Measurements from ENCODE around the gene HSP90AB1.

HSP90AB1 gene

DNA sequence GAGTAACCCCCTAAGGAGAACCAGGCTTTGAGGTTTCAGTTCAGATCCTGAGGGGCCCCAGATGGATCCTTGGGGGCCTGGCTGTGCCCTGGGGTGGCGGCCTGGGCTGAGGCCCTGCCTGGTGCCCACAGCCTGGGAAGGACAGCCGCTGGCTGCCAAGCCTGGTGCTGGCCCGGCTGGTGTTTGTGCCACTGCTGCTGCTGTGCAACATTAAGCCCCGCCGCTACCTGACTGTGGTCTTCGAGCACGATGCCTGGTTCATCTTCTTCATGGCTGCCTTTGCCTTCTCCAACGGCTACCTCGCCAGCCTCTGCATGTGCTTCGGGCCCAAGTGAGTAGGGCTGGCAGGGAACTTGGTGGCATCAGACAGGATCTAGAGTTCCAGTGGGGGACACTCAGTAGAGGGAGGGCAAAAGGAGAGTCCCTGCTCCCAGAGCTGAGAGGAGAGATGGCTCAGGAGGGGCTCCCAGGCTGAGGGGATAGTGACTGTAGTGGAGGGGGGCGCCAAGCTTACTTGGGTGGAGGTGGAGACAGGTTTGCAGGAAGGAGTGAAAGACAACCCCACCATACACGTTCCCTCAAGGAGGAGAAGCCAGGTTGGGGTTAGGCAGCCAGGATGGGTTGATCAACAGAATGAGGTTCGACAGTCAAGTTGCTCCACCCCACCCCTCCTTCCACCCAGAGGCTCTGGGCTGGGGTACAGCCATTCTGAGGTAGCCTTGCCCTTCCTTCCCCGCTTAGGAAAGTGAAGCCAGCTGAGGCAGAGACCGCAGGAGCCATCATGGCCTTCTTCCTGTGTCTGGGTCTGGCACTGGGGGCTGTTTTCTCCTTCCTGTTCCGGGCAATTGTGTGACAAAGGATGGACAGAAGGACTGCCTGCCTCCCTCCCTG lies 14.0 kb upstream of the HSP90AB1 start:
- DNase-seq (ENCODE audit: insufficient read length) (no peak), FAIRE-seq (no peak)
- TF ChIP-seq TAF1 (IDR thresholded peaks at IDR 0.05; ENCODE audit: borderline replicate concordance, low read depth, low read length) (no peak), POLR2AphosphoS5 (IDR thresholded peaks at IDR 0.05; ENCODE audit: low read depth, low read length) (no peak), POLR2A (IDR thresholded peaks at IDR 0.05; ENCODE audit: low read depth, low read length) (no peak)

DNA sequence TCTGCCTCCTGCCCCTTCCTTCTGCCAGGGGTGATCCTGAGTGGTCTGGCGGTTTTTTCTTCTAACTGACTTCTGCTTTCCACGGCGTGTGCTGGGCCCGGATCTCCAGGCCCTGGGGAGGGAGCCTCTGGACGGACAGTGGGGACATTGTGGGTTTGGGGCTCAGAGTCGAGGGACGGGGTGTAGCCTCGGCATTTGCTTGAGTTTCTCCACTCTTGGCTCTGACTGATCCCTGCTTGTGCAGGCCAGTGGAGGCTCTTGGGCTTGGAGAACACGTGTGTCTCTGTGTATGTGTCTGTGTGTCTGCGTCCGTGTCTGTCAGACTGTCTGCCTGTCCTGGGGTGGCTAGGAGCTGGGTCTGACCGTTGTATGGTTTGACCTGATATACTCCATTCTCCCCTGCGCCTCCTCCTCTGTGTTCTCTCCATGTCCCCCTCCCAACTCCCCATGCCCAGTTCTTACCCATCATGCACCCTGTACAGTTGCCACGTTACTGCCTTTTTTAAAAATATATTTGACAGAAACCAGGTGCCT lies 13.3 kb upstream of the HSP90AB1 start:
- no peak for TF ChIP-seq POLR2AphosphoS5 (IDR thresholded peaks at IDR 0.05; ENCODE audit: low read depth, low read length)
- TF ChIP-seq POLR2A (IDR thresholded peaks at IDR 0.05; ENCODE audit: low read depth, low read length) = no peak
- TF ChIP-seq TAF1 (IDR thresholded peaks at IDR 0.05; ENCODE audit: borderline replicate concordance, low read depth, low read length) = no peak
- no peak for DNase-seq (ENCODE audit: insufficient read length)
- no peak for FAIRE-seq

GRCh38 chr6:44234101-44235025 lies 12.5 kb upstream of the HSP90AB1 start:
- TF ChIP-seq POLR2AphosphoS5 (IDR thresholded peaks at IDR 0.05; ENCODE audit: low read depth, low read length) = no peak
- TF ChIP-seq TAF1 (IDR thresholded peaks at IDR 0.05; ENCODE audit: borderline replicate concordance, low read depth, low read length) = no peak
- TF ChIP-seq POLR2A (IDR thresholded peaks at IDR 0.05; ENCODE audit: low read depth, low read length) = no peak
- DNase-seq (ENCODE audit: insufficient read length) (no peak), FAIRE-seq (peak; percentile 30)

- TF ChIP-seq TAF1 (IDR thresholded peaks at IDR 0.05; ENCODE audit: borderline replicate concordance, low read depth, low read length) (no peak), POLR2AphosphoS5 (IDR thresholded peaks at IDR 0.05; ENCODE audit: low read depth, low read length) (no peak), POLR2A (IDR thresholded peaks at IDR 0.05; ENCODE audit: low read depth, low read length) (no peak)
- no peak for FAIRE-seq
- no peak for DNase-seq (ENCODE audit: insufficient read length)
Measured at GRCh38 chr6:44235269-44235668, 11.6 kb upstream of the HSP90AB1 start.

- TF ChIP-seq POLR2AphosphoS5 (IDR thresholded peaks at IDR 0.05; ENCODE audit: low read depth, low read length) = no peak
- TF ChIP-seq POLR2A (IDR thresholded peaks at IDR 0.05; ENCODE audit: low read depth, low read length) = no peak
- TF ChIP-seq TAF1 (IDR thresholded peaks at IDR 0.05; ENCODE audit: borderline replicate concordance, low read depth, low read length) = no peak
- FAIRE-seq = no peak
- no peak for DNase-seq (ENCODE audit: insufficient read length)
Measured at GRCh38 chr6:44235891-44236516, 10.9 kb upstream of the HSP90AB1 start.

DNA sequence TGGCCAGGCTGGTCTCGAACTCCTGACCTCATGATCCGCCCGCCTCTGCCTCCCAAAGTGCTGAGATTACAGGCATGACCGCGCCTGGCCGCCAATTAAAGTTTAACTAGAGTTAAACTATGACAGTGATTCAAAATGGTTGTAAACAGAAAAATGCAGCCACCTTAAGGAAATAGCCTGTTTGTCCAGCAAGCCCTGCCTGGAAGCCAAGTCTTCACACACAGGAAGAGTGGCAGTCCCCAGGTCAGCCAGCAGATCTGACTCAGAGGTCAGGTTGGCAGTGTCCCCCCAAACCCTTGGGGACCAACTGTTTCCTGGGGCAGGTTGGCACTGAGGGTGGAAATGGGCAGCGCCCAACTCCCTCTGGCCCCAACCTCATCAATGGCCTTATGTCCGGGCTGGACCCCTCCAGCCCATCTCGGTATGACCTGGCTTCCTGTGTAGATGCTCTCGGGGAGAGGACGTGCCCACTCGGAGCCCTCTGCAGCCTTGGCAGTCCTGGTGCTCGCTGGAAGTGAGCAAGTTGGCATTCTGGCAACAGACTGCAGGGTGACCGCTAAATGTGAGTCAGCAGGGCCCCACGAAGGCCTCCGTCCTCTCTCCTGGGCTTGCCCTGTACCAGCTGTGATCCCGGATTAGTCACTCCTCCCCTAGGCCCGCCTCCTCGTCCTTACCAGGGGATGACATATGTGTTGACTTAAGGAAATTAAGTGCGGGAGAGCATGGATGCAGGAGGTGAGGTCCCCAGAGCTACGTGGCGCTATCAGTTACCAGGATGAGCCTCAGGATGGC lies 9.7 kb upstream of the HSP90AB1 start:
- no peak for TF ChIP-seq TAF1 (IDR thresholded peaks at IDR 0.05; ENCODE audit: borderline replicate concordance, low read depth, low read length)
- TF ChIP-seq POLR2A (IDR thresholded peaks at IDR 0.05; ENCODE audit: low read depth, low read length) = peak; percentile 7; the same call in 1 of the 2 replicates
- no peak for TF ChIP-seq POLR2AphosphoS5 (IDR thresholded peaks at IDR 0.05; ENCODE audit: low read depth, low read length)
- FAIRE-seq (peak; percentile 96), DNase-seq (ENCODE audit: insufficient read length) (no peak)

DNA sequence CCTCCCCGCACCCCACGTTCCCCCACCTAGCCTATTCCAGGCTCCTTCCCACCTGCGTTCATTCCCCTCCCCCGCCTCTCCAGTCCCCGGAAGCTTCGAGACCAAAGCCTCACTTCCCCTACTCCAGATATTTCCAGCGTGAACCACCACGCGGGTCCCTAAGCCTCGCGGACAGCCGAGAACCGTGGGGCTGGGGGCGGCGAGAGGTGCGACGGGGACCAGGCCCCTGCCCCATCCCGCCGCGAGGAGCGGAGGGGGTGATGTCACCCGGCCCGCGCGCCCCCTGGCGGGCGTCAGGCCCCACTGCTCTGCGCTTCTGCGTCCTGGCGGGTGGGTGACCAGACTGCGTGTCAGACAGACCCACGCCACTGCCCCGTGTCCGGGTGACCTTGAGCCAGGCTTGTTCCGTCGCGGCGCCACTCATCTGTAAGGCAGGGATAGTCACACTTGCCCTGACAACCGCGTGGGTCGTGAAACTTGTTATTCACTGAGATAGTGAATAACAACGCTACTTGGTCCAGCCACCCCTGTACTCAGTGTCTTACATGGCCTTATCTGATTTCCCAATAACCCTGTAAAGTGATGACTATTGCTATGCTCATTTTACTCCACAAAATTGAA lies 9.0 kb upstream of the HSP90AB1 start:
- FAIRE-seq (peak; percentile 82), DNase-seq (ENCODE audit: insufficient read length) (peak; percentile 84)
- TF ChIP-seq POLR2A (IDR thresholded peaks at IDR 0.05; ENCODE audit: low read depth, low read length) (peak; percentile 45; the same call in 1 of the 2 replicates), TAF1 (IDR thresholded peaks at IDR 0.05; ENCODE audit: borderline replicate concordance, low read depth, low read length) (no peak)

DNA sequence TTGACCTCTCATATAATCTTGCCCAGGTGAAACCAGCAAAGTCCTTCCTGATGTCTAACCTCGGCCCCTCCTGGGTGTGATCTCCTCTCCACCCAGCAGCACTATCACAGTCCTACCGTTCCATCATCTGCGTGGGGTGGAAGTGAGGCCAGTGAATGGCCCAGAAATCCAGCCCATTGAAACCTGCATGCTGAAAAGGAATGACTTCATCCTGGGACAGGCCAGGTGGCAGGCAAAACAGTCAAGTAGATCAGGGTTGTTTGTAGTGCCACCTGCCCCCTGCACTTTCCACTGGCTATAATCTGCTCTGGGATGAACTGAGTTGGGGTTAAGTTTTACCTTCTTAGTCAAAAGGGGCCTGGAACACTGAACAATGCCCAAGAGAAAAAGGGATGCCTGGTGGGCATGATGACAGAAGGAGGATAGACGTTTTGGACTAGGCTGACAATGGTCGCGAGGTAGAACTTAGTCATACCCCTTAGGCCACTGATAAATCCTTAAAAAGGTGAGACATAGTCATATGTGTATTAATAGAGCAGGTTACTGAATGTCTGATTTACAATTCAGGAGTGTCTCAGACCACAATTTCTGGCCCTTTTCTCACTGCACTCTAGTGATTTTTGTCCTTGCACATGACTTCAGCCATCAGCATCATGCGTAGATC lies 8.1 kb upstream of the HSP90AB1 start:
- DNase-seq (ENCODE audit: insufficient read length) (no peak), FAIRE-seq (no peak)
- TF ChIP-seq POLR2A (IDR thresholded peaks at IDR 0.05; ENCODE audit: low read depth, low read length) = no peak
- TF ChIP-seq TAF1 (IDR thresholded peaks at IDR 0.05; ENCODE audit: borderline replicate concordance, low read depth, low read length) = no peak
- TF ChIP-seq POLR2AphosphoS5 (IDR thresholded peaks at IDR 0.05; ENCODE audit: low read depth, low read length) = no peak

GRCh38 chr6:44243345-44243744 lies 3.6 kb upstream of the HSP90AB1 start:
- DNase-seq (ENCODE audit: insufficient read length) (no peak), FAIRE-seq (no peak)
- no peak for TF ChIP-seq POLR2AphosphoS5 (IDR thresholded peaks at IDR 0.05; ENCODE audit: low read depth, low read length)
- TF ChIP-seq POLR2A (IDR thresholded peaks at IDR 0.05; ENCODE audit: low read depth, low read length) = no peak
- TF ChIP-seq TAF1 (IDR thresholded peaks at IDR 0.05; ENCODE audit: borderline replicate concordance, low read depth, low read length) = no peak
